ENCODE results near the gene WFDC6.

WFDC6 gene

GRCh38 chr20:45506398-45506797 is 32.9 kb downstream of the WFDC6 start:
- TF ChIP-seq CTCF (conservative IDR thresholded peaks at IDR 0.05; ENCODE audit: low read length) = no peak

GRCh38 chr20:45503403-45503802 is 35.9 kb downstream of the WFDC6 start:
- no peak overlapping the region for H3K4me3 ChIP-seq (ENCODE audit: low read length)
- no peak for TF ChIP-seq CTCF (conservative IDR thresholded peaks at IDR 0.05; ENCODE audit: low read length)

More at GRCh38 chr20:45506398-45506797, 32.9 kb downstream of the WFDC6 start:
- no peak overlapping the region for H3K4me3 ChIP-seq (ENCODE audit: low read length)
- DNase-seq (ENCODE audit: low read depth) = no peak

GRCh38 chr20:45502561-45502960 is 36.7 kb downstream of the WFDC6 start:
- no peak for DNase-seq (ENCODE audit: low read depth)
- TF ChIP-seq CTCF (conservative IDR thresholded peaks at IDR 0.05; ENCODE audit: low read length) = no peak
- H3K4me3 ChIP-seq (ENCODE audit: low read length) = no peak overlapping the region

More at GRCh38 chr20:45503403-45503802, 35.9 kb downstream of the WFDC6 start:
- DNase-seq (ENCODE audit: low read depth) = no peak

- H3K4me3 ChIP-seq (ENCODE audit: low read length) = no peak overlapping the region
- DNase-seq (ENCODE audit: low read depth) = no peak
- TF ChIP-seq CTCF (conservative IDR thresholded peaks at IDR 0.05; ENCODE audit: low read length) = no peak
Observed at GRCh38 chr20:45501600-45501999, 37.7 kb downstream of the WFDC6 start.

GRCh38 chr20:45500022-45500421 is 39.3 kb downstream of the WFDC6 start:
- no peak for TF ChIP-seq CTCF (conservative IDR thresholded peaks at IDR 0.05; ENCODE audit: low read length)
- H3K4me3 ChIP-seq (ENCODE audit: low read length) = no peak overlapping the region
- no peak for DNase-seq (ENCODE audit: low read depth)

GRCh38 chr20:45497971-45498494 is 41.2 kb downstream of the WFDC6 start:
- TF ChIP-seq CTCF (conservative IDR thresholded peaks at IDR 0.05; ENCODE audit: low read length) = no peak
- no peak for DNase-seq (ENCODE audit: low read depth)
- no peak overlapping the region for H3K4me3 ChIP-seq (ENCODE audit: low read length)

- no peak for TF ChIP-seq CTCF (conservative IDR thresholded peaks at IDR 0.05; ENCODE audit: low read length)
- DNase-seq (ENCODE audit: low read depth) = no peak
- no peak overlapping the region for H3K4me3 ChIP-seq (ENCODE audit: low read length)
Observed at GRCh38 chr20:45496166-45496565, 43.1 kb downstream of the WFDC6 start.
